Fibroblast of gingiva (primary cell): ENCODE data around the gene ACBD7.
A peak's percentile ranks its signal among the peaks of the same experiment; 100 is the strongest.

Source experiments
- DNase-seq: peaks from one replicate; pipeline ENCODE4 v3.0.0-alpha.2; 2011; ENCODE audit warnings: low read depth

ACBD7 gene

GRCh38 chr10:15091418-15091817 is 2.8 kb upstream of the ACBD7 start:
- no peak for DNase-seq

GRCh38 chr10:15084502-15084922 is 4.1 kb downstream of the ACBD7 start:
- DNase-seq, result peak; percentile 97

GRCh38 chr10:15083674-15084501 is 4.7 kb downstream of the ACBD7 start:
- no peak for DNase-seq

GRCh38 chr10:15075421-15075820 is 13.2 kb downstream of the ACBD7 start:
- DNase-seq, result peak; percentile 30

GRCh38 chr10:15072358-15072757 is 16.2 kb downstream of the ACBD7 start:
- DNase-seq, result no peak

- no peak for DNase-seq
Measured at GRCh38 chr10:15069230-15069629, 19.3 kb downstream of the ACBD7 start.

GRCh38 chr10:15068802-15069201 is 19.8 kb downstream of the ACBD7 start:
- DNase-seq, result peak; percentile 73

- DNase-seq, result no peak
Measured at GRCh38 chr10:15067154-15067553, 21.4 kb downstream of the ACBD7 start.

GRCh38 chr10:15060638-15061037 is 27.9 kb downstream of the ACBD7 start:
- DNase-seq, result no peak

GRCh38 chr10:15059914-15060313 is 28.7 kb downstream of the ACBD7 start:
- no peak for DNase-seq

GRCh38 chr10:15058689-15059088 is 29.9 kb downstream of the ACBD7 start:
- DNase-seq, result no peak

- DNase-seq, result no peak
Measured at GRCh38 chr10:15053061-15053460, 35.5 kb downstream of the ACBD7 start.

- DNase-seq, result no peak
Measured at GRCh38 chr10:15052121-15052520, 36.5 kb downstream of the ACBD7 start.

GRCh38 chr10:15049533-15049932 is 39.0 kb downstream of the ACBD7 start:
- no peak for DNase-seq

GRCh38 chr10:15046626-15047025 is 42.0 kb downstream of the ACBD7 start:
- peak; percentile 84 for DNase-seq

GRCh38 chr10:15045380-15045779 is 43.2 kb downstream of the ACBD7 start:
- DNase-seq, result no peak

GRCh38 chr10:15043674-15044073 is 44.9 kb downstream of the ACBD7 start, which contains the start of gene OLAH:
Gene OLAH (plus strand): TSS chr10:15043943. CDS start chr10:15047289, 3,346 bp downstream.
- peak; percentile 52 for DNase-seq

- no peak for DNase-seq
Measured at GRCh38 chr10:15038416-15038815, 50.2 kb downstream of the ACBD7 start.

- no peak for DNase-seq
Measured at GRCh38 chr10:15037691-15038090, 50.9 kb downstream of the ACBD7 start.

GRCh38 chr10:15035385-15036301 is 52.9 kb downstream of the ACBD7 start:
- peak; percentile 6 for DNase-seq

- no peak for DNase-seq
Measured at GRCh38 chr10:15027741-15028140, 60.8 kb downstream of the ACBD7 start.
